ENCODE data around the gene TCEAL2. TPM values are rescaled to one million over a fixed set of nuclear protein-coding genes. Genes with fewer than 3 reads are reported as not detected.
A peak's percentile ranks its signal among the peaks of the same experiment; 100 is the strongest.

TCEAL2 gene
- total RNA-seq, 1 donor from 2014 or later: 5.4 TPM

DNA sequence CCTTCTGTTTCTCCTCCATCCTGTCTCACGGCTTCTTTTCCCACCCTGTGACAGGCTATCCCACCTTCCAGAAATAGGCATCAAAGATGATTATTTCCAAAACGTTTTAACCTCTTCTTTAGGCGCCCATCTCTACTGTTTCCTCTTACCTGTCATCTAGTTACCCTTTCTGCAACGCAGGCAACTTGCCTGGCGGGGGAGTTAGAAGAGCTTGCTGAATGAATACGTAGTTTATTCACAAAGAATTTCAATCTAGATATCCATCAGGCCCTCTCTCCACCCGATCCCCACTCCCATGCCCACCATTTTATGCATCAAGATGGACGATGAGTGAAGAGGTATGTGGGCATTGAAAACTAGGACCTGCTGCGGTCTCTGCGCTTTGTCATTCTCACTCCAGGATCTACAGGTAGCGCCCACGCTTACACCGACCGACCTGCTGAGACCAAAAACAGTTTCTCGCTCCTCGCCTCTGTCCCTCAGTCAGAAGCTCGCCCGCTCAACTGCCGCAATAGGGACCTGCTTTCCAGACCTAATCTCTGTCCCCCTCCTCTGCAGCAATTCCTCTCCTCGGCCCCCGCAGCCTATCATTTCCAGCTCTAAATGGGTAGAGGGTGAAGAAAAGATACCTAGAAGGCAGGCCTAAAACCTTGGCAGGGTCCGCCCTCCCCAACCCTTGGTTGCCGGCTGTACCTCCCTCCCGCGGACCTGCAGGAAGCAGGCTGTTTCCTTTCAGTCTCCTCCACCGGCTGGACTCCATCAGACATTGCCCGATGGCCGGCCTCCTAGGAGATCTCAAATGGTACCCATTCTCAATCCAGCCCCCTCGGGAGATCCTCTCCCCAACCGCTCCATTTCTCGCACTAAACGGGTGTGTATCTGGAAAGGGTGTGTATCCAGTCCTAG is 29.7 kb downstream of the TCEAL2 start:
- no peaks in the 10 kb centered on the region for H3K9me3 ChIP-seq
- H3K4me1 ChIP-seq: no peaks in the 10 kb centered on the region
- TF ChIP-seq CTCF (IDR thresholded peaks at IDR 0.05): no peak
- H3K27me3 ChIP-seq: no peaks in the 10 kb centered on the region
- H3K27ac ChIP-seq: no peak overlapping the region
- H3K36me3 ChIP-seq: no peaks in the 10 kb centered on the region
- no peak for DNase-seq
- ATAC-seq: peak; percentile 54
- peak overlapping the region; percentile 49 for H3K4me3 ChIP-seq
- intact Hi-C loops (cut with DNase I): no loop called here

DNA sequence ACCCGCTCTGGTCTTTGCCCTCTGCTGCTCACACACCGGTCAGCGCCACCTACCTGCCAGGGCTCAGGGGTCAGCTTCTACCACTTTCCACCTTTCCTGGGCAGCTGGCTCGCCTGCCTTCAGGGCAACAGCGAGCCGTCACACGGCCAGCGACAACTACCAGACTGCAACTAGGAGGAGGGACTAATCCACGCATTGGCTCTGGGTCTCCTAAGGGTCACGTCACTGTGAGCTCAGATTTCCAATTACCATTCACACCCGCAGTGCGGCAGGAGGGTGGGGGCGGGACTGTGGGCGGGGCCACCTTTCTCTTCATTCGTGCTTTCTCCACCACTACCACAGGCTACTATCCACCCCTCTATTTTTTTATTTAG is 30.3 kb downstream of the TCEAL2 start, which contains the start of gene BEX5:
Gene BEX5 (minus strand): TSS at position 172 of the 374 bp plus-strand sequence. CDS start 1,712 bp downstream, outside the sequence.
- Histone ChIP-seq H3K27me3 (no peaks in the 10 kb centered on the region), H3K27ac (no peak within 1 kb of the TSS), H3K4me3 (peak within 1 kb of the TSS; percentile 49), H3K9me3 (no peaks in the 10 kb centered on the region), H3K4me1 (no peaks in the 10 kb centered on the region), H3K36me3 (no peaks in the 10 kb centered on the region)
- no peak for TF ChIP-seq CTCF (IDR thresholded peaks at IDR 0.05)
- intact Hi-C loops (cut with DNase I): no loop called here
- peak; percentile 100 for ATAC-seq
- DNase-seq: peak; percentile 78

Other genes with a start within 250 kb of the TCEAL2 start
- gene ZMAT1, start 193.7 kb upstream of the TCEAL2 start, total RNA-seq: 8.4 TPM
- gene TCEAL6, start 16.8 kb downstream of the TCEAL2 start, total RNA-seq: not detected
- 5.8 TPM for gene BEX5, start 30.3 kb downstream of the TCEAL2 start, total RNA-seq
- not detected for gene TCP11X1, start 89.6 kb downstream of the TCEAL2 start, total RNA-seq
- not detected for gene NXF2, start 121.5 kb downstream of the TCEAL2 start, total RNA-seq